Brain microvascular endothelial cell (primary cell): Measurements from ENCODE around the gene SH2D4B.

Source experiments
- DNase-seq: peaks from one replicate; pipeline ENCODE4 v3.0.0-alpha.2; 2020
- H3K27ac ChIP-seq: fragments of 250-450 bp; sonication (Bioruptor Pico); 2 replicates; pipeline ENCODE4 v1.5.1; 2020; ENCODE audit warnings: mild to moderate bottlenecking, moderate library complexity
- H3K27me3 ChIP-seq: fragments of 250-450 bp; sonication (Bioruptor Pico); replicated peaks from 2 replicates; pipeline ENCODE4 v1.5.1; 2020; ENCODE audit warnings: mild to moderate bottlenecking
- H3K36me3 ChIP-seq: fragments of 250-450 bp; sonication (Bioruptor Pico); replicated peaks from 2 replicates; pipeline ENCODE4 v1.5.1; 2020; ENCODE audit warnings: mild to moderate bottlenecking
- H3K4me3 ChIP-seq: 2 replicates; pipeline ENCODE4 v1.5.1; 2011; ENCODE audit warnings: low read depth, mild to moderate bottlenecking, control low read depth, low read length, moderate library complexity
- CTCF ChIP-seq: IDR thresholded peaks from 2 replicates; pipeline ENCODE4 v1.5.1; 2011; ENCODE audit warnings: low read depth, mild to moderate bottlenecking, moderate library complexity, low read length, control low read depth, inconsistent platforms; ENCODE audit errors: missing control alignments
- in situ Hi-C: cut with HindIII; loops from 2 replicates; pipeline ENCODE4 v1.10.0; 2017; ENCODE audit warnings: low sequenced_read_pairs, low pct_ligation_motif_present

SH2D4B gene

GRCh38 chr10:80633910-80634309 lies 96.2 kb downstream of the SH2D4B start:
- H3K27me3 ChIP-seq = no peaks in the 10 kb centered on the region
- H3K36me3 ChIP-seq = no peaks in the 10 kb centered on the region
- H3K27ac ChIP-seq = no peak overlapping the region
- DNase-seq = no peak
- in situ Hi-C loops = no loop called here
- H3K4me3 ChIP-seq = no peak overlapping the region
- no peak for TF ChIP-seq CTCF

GRCh38 chr10:80642661-80643060 lies 105.0 kb downstream of the SH2D4B start:
- H3K4me3 ChIP-seq = no peak overlapping the region
- H3K36me3 ChIP-seq = no peaks in the 10 kb centered on the region
- no peak overlapping the region for H3K27ac ChIP-seq
- in situ Hi-C loops = no loop called here
- no peaks in the 10 kb centered on the region for H3K27me3 ChIP-seq
- no peak for TF ChIP-seq CTCF
- DNase-seq = no peak

- Histone ChIP-seq H3K27ac (no peak overlapping the region), H3K27me3 (no peaks in the 10 kb centered on the region), H3K4me3 (no peak overlapping the region), H3K36me3 (no peaks in the 10 kb centered on the region)
- TF ChIP-seq CTCF = no peak
- in situ Hi-C loops = no loop called here
- no peak for DNase-seq
These were observed 108.7 kb downstream of the SH2D4B start for GRCh38 chr10:80646366-80646765.

- Histone ChIP-seq H3K4me3 (no peak overlapping the region), H3K27ac (no peak overlapping the region), H3K36me3 (no peaks in the 10 kb centered on the region), H3K27me3 (no peaks in the 10 kb centered on the region)
- no peak for DNase-seq
- no peak for TF ChIP-seq CTCF
- in situ Hi-C loops = no loop called here
These were observed 109.6 kb downstream of the SH2D4B start for GRCh38 chr10:80647173-80647833.

GRCh38 chr10:80648106-80648505 lies 110.4 kb downstream of the SH2D4B start:
- no peak for DNase-seq
- no peaks in the 10 kb centered on the region for H3K27me3 ChIP-seq
- no peak overlapping the region for H3K4me3 ChIP-seq
- no peak for TF ChIP-seq CTCF
- in situ Hi-C loops = no loop called here
- no peak overlapping the region for H3K27ac ChIP-seq
- H3K36me3 ChIP-seq = no peaks in the 10 kb centered on the region

GRCh38 chr10:80649183-80649582 lies 111.5 kb downstream of the SH2D4B start:
- Histone ChIP-seq H3K27me3 (no peaks in the 10 kb centered on the region), H3K36me3 (no peaks in the 10 kb centered on the region), H3K4me3 (no peak overlapping the region), H3K27ac (no peak overlapping the region)
- no peak for TF ChIP-seq CTCF
- no peak for DNase-seq
- in situ Hi-C loops = no loop called here
